Stimulated activated naive B cell treated with anti-CD40 and anti-IgM and Interleukin-4, amounts not matched to agents 10 μg/mL and 1 μg/mL and 100 μg/mL, for 72 hours (primary cell): Measurements from ENCODE around the gene NDUFB8.

Source experiments
- ATAC-seq, 2 donors: fragments of 150-1000 bp; cut with Tn5 transposase; replicated peaks; 2 replicates each; pipeline ENCODE4 v1.10.0; 2021; ENCODE audit warnings: moderate library complexity in 1 of 2
- DNase-seq: peaks from one replicate; pipeline ENCODE4 v3.0.0; 2021
- H3K27ac Mint-ChIP-seq: one replicate; pipeline ENCODE4 v1.8.0; 2022; ENCODE audit warnings: mild to moderate bottlenecking, mixed read lengths
- H3K27me3 Mint-ChIP-seq, 2 donors: one replicate each; pipeline ENCODE4 v1.8.0; 2022; ENCODE audit warnings: mixed read lengths in 2 of 2
- H3K36me3 Mint-ChIP-seq, 2 donors: one replicate each; pipeline ENCODE4 v1.8.0; 2022; ENCODE audit warnings: mixed read lengths in 2 of 2, mild to moderate bottlenecking in 1 of 2
- H3K4me1 Mint-ChIP-seq, 2 donors: one replicate each; pipeline ENCODE4 v1.8.0; 2022; ENCODE audit warnings: mixed read lengths in 2 of 2, mild to moderate bottlenecking in 1 of 2
- H3K4me3 Mint-ChIP-seq, 2 donors: one replicate each; pipeline ENCODE4 v1.8.0; 2022; ENCODE audit warnings: mild to moderate bottlenecking in 2 of 2, mixed read lengths in 2 of 2, moderate library complexity in 1 of 2
- H3K9me3 Mint-ChIP-seq, 2 donors: one replicate each; pipeline ENCODE4 v1.8.0; 2022; ENCODE audit warnings: mixed read lengths in 2 of 2, mild to moderate bottlenecking in 1 of 2

Gene NDUFB8

DNA sequence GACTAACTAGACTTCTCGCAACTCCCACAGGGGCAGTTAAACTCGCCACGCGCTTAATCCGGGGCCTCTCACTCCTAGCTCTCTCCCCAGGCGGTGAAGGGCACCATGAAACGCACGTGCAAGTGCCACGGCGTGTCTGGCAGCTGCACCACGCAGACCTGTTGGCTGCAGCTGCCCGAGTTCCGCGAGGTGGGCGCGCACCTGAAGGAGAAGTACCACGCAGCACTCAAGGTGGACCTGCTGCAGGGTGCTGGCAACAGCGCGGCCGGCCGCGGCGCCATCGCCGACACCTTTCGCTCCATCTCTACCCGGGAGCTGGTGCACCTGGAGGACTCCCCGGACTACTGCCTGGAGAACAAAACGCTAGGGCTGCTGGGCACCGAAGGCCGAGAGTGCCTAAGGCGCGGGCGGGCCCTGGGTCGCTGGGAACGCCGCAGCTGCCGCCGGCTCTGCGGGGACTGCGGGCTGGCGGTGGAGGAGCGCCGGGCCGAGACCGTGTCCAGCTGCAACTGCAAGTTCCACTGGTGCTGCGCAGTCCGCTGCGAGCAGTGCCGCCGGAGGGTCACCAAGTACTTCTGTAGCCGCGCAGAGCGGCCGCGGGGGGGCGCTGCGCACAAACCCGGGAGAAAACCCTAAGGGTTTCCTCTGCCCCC, 47.4 kb downstream of the NDUFB8 start:
- DNase-seq (peak; percentile 41), ATAC-seq (peak; percentile 59 to 62)
- H3K36me3 Mint-ChIP-seq = peaks cover 15 to 22% of the 10 kb centered on the region in 2 donors
- H3K9me3 Mint-ChIP-seq = peaks cover 2 to 3% of the 10 kb centered on the region in 2 donors
- H3K4me1 Mint-ChIP-seq = peaks cover 11 to 25% of the 10 kb centered on the region in 2 donors
- no peak overlapping the region for H3K27ac Mint-ChIP-seq
- peak overlapping the region; percentile 85 to 87 for H3K4me3 Mint-ChIP-seq
- H3K27me3 Mint-ChIP-seq = peaks cover 31 to 35% of the 10 kb centered on the region in 2 donors

- Mint-ChIP-seq H3K27me3 (peaks cover 31 to 35% of the 10 kb centered on the region in 2 donors), H3K4me3 (peak overlapping the region; percentile 85 to 87), H3K9me3 (peaks cover 2 to 3% of the 10 kb centered on the region in 2 donors), H3K4me1 (peaks cover 11 to 25% of the 10 kb centered on the region in 2 donors), H3K27ac (peak overlapping the region; percentile 15), H3K36me3 (peaks cover 9 to 15% of the 10 kb centered on the region in 2 donors)
- peak; percentile 88 for DNase-seq
- ATAC-seq = peak; percentile 99
Observed at GRCh38 chr10:100481462-100482081, 48.1 kb downstream of the NDUFB8 start.

- Mint-ChIP-seq H3K4me1 (peaks cover 11 to 25% of the 10 kb centered on the region in 2 donors), H3K27ac (peak overlapping the region; percentile 15), H3K9me3 (peaks cover 2 to 3% of the 10 kb centered on the region in 2 donors), H3K27me3 (peaks cover 31 to 35% of the 10 kb centered on the region in 2 donors), H3K4me3 (no peak overlapping the region), H3K36me3 (peaks cover 2 to 7% of the 10 kb centered on the region in 2 donors)
- no peak for ATAC-seq
- DNase-seq = no peak
Observed at GRCh38 chr10:100480002-100480401, 49.7 kb downstream of the NDUFB8 start.

- Mint-ChIP-seq H3K4me1 (peaks cover 11 to 25% of the 10 kb centered on the region in 2 donors), H3K9me3 (peaks cover 2 to 3% of the 10 kb centered on the region in 2 donors)
Observed at GRCh38 chr10:100479037-100479436, 50.6 kb downstream of the NDUFB8 start.

GRCh38 chr10:100477970-100478369, 51.7 kb downstream of the NDUFB8 start:
- Mint-ChIP-seq H3K4me1 (peaks cover 9 to 17% of the 10 kb centered on the region in 2 donors), H3K27me3 (peaks cover 33 to 37% of the 10 kb centered on the region in 2 donors), H3K4me3 (no peak overlapping the region), H3K36me3 (peaks cover 2 to 3% of the 10 kb centered on the region in 2 donors), H3K9me3 (peaks cover 2 to 3% of the 10 kb centered on the region in 2 donors), H3K27ac (no peak overlapping the region)
- no peak for DNase-seq
- ATAC-seq = no peak

More at GRCh38 chr10:100479037-100479436, 50.6 kb downstream of the NDUFB8 start:
- ATAC-seq (no peak), DNase-seq (no peak)
- Mint-ChIP-seq H3K36me3 (peaks cover 2 to 3% of the 10 kb centered on the region in 2 donors), H3K27ac (no peak overlapping the region), H3K27me3 (peaks cover 37 to 39% of the 10 kb centered on the region in 2 donors), H3K4me3 (no peak overlapping the region)
